ENCODE measurements around the gene SIM2. TPM values are rescaled to one million over a fixed set of nuclear protein-coding genes. Genes with fewer than 3 reads are reported as not detected.

Gene SIM2
- total RNA-seq, 1 experiment from 2014 or later = 23.9 TPM

- TF ChIP-seq SIN3A (IDR thresholded peaks at IDR 0.05; ENCODE audit: low read depth) (0 out of 2 replicates have a peak, but pooled peaks have one; percentile 31), EGR1 (IDR thresholded peaks at IDR 0.05; ENCODE audit: low read depth) (peak; percentile 77), RAD21 (IDR thresholded peaks at IDR 0.05; ENCODE audit: low read depth) (no peak), ZBTB33 (IDR thresholded peaks at IDR 0.05; ENCODE audit: extremely low read depth, insufficient replicate concordance, low read length) (no peak), SP1 (IDR thresholded peaks at IDR 0.05; ENCODE audit: low read depth) (peak; percentile 27), CBX3 (IDR thresholded peaks at IDR 0.05; ENCODE audit: low read depth) (peak; percentile 57; the same call in 1 of the 2 replicates), JUND (IDR thresholded peaks at IDR 0.05) (peak; percentile 32; the same call in 1 of the 2 replicates), POLR2AphosphoS5 (IDR thresholded peaks at IDR 0.05; ENCODE audit: low read depth, low read length) (0 out of 2 replicates have a peak, but pooled peaks have one; percentile 37), FOSL1 (IDR thresholded peaks at IDR 0.05; ENCODE audit: low read depth) (peak; percentile 49), MAX (IDR thresholded peaks at IDR 0.05) (peak; percentile 95), EZH2 (IDR thresholded peaks at IDR 0.05) (no peak)
- Histone ChIP-seq H3K4me3 (replicated peaks in 1 of 2; ENCODE audit: low read depth in 1 of 2, low read length in 2 of 2) (peak overlapping the region; percentile 35 to 48), H3K9ac (ENCODE audit: low read length) (peak overlapping the region; percentile 47)
These were observed 89.3 kb downstream of the SIM2 start for GRCh38 chr21:36788120-36788638.

More at GRCh38 chr21:36788120-36788638, 89.3 kb downstream of the SIM2 start:
- CTCF ChIA-PET = interaction anchor here (1.2 to 1.4 kb wide), 2 partner anchors 66 to 157 kb away, joined by 3 read pairs; no protein-coding TSS in a partner anchor
- DNase-seq (ENCODE audit: low read depth, low spot score) (peak; percentile 46), ATAC-seq (peak; percentile 85)
- RAD21 ChIA-PET (ENCODE audit: low non-redundant PET in 1 of 2, low total read pairs in 2 of 2, uncharacterized antibody in 2 of 2, unreplicated experiment in 2 of 2) = no interaction called here
- Histone ChIP-seq H3K4me2 (ENCODE audit: low read length) (peak overlapping the region; percentile 77), H3K4me1 (ENCODE audit: control insufficient read depth in 1 of 2, insufficient read depth in 2 of 2, low read length in 2 of 2) (peaks cover 39 to 65% of the 10 kb centered on the region in 2 experiments), H3K79me2 (ENCODE audit: insufficient read depth, low read length) (no peaks in the 10 kb centered on the region), H3K36me3 (ENCODE audit: control insufficient read depth in 1 of 2, insufficient read depth in 2 of 2, low read length in 2 of 2) (no peaks in the 10 kb centered on the region), H4K20me1 (ENCODE audit: insufficient read depth) (no peaks in the 10 kb centered on the region), H3K27ac (ENCODE audit: low read depth, low read length) (no peak overlapping the region), H3K9me2 (ENCODE audit: insufficient read depth) (no peaks in the 10 kb centered on the region), H3K9me3 (ENCODE audit: control insufficient read depth in 1 of 2, insufficient read depth in 1 of 2, low read depth in 1 of 2, low read length in 2 of 2) (no peaks in the 10 kb centered on the region), H3K27me3 (ENCODE audit: insufficient read depth, low read length) (no peaks in the 10 kb centered on the region), H2AFZ (ENCODE audit: low read depth, low read length, poor library complexity, severe bottlenecking) (peak overlapping the region; percentile 36)
- POLR2A ChIA-PET = interaction anchor here (0.9 kb wide), 1 partner anchor 24 kb away, joined by 3 read pairs; no protein-coding TSS in a partner anchor
- intact Hi-C loops (cut with micrococcal nuclease) = no loop called here
- BruUV-seq (replicated peaks) = no TSS peak
